ENCODE measurements around the gene STXBP5.

The STXBP5 gene

GRCh38 chr6:147156799-147157382, 47.3 kb upstream of the STXBP5 start:
- Histone ChIP-seq H3K79me2 (ENCODE audit: control insufficient read depth, low read length) (no peaks in the 10 kb centered on the region), H3K4me2 (ENCODE audit: low read length) (no peak overlapping the region), H3K27me3 (ENCODE audit: control insufficient read depth, low read length) (peaks cover 4% of the 10 kb centered on the region; the same call in 1 of the 2 replicates), H4K20me1 (ENCODE audit: control insufficient read depth, insufficient read depth, low read depth, low read length) (no peaks in the 10 kb centered on the region), H3K36me3 (ENCODE audit: control insufficient read depth, low read length) (no peaks in the 10 kb centered on the region), H3K27ac (ENCODE audit: low read depth, low read length) (no peak overlapping the region), H3K4me3 (ENCODE audit: low read length) (no peak overlapping the region), H3F3A (ENCODE audit: control insufficient read depth, insufficient read depth) (no peaks in the 10 kb centered on the region), H3K9me2 (replicated peaks; ENCODE audit: control insufficient read depth, low read length) (no peaks in the 10 kb centered on the region), H3K9me3 (ENCODE audit: control insufficient read depth, insufficient read depth, low read length) (no peaks in the 10 kb centered on the region), H3K4me1 (ENCODE audit: control insufficient read depth, low read length) (no peaks in the 10 kb centered on the region)
- TF ChIP-seq CTCF (IDR thresholded peaks at IDR 0.05; ENCODE audit: low read depth, low read length, poor library complexity, severe bottlenecking): no peak
- TF ChIP-seq EZH2phosphoT487 (IDR thresholded peaks at IDR 0.05; ENCODE audit: borderline replicate concordance, low read length): no peak

DNA sequence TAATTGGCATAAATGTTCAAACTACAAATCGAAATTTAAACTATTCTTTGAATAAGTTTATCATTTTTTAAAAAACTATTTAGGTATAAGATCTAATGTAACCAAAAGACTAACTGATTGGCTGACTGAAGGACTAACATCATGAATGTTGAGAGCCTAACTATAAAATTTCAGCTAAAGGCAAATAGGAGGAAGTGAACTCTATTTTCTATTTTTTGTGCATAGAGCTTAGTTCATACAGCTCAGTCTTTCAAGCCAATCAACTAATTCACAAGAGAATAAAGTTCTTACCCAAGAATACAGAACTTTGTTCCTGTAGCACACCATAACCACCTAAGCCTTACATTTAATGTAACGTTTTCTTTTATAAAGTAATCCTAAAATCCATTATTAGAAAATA, 46.3 kb upstream of the STXBP5 start:
- no peaks in the 10 kb centered on the region for H4K20me1 ChIP-seq (ENCODE audit: control insufficient read depth, insufficient read depth, low read depth, low read length)
- peaks cover 4% of the 10 kb centered on the region; the same call in 1 of the 2 replicates for H3K27me3 ChIP-seq (ENCODE audit: control insufficient read depth, low read length)
- H3K4me3 ChIP-seq (ENCODE audit: low read length): no peak overlapping the region
- H3K27ac ChIP-seq (ENCODE audit: low read depth, low read length): no peak overlapping the region
- H3K9me3 ChIP-seq (ENCODE audit: control insufficient read depth, insufficient read depth, low read length): no peaks in the 10 kb centered on the region
- no peaks in the 10 kb centered on the region for H3K36me3 ChIP-seq (ENCODE audit: control insufficient read depth, low read length)
- no peak overlapping the region for H3K4me2 ChIP-seq (ENCODE audit: low read length)
- no peaks in the 10 kb centered on the region for H3K79me2 ChIP-seq (ENCODE audit: control insufficient read depth, low read length)
- H3K4me1 ChIP-seq (ENCODE audit: control insufficient read depth, low read length): no peaks in the 10 kb centered on the region
- H3F3A ChIP-seq (ENCODE audit: control insufficient read depth, insufficient read depth): no peaks in the 10 kb centered on the region
- no peaks in the 10 kb centered on the region for H3K9me2 ChIP-seq (replicated peaks; ENCODE audit: control insufficient read depth, low read length)
- no peak for TF ChIP-seq EZH2phosphoT487 (IDR thresholded peaks at IDR 0.05; ENCODE audit: borderline replicate concordance, low read length)
- TF ChIP-seq CTCF (IDR thresholded peaks at IDR 0.05; ENCODE audit: low read depth, low read length, poor library complexity, severe bottlenecking): no peak

GRCh38 chr6:147158881-147159280, 45.3 kb upstream of the STXBP5 start:
- no peak overlapping the region for H3K4me3 ChIP-seq (ENCODE audit: low read length)
- H3K36me3 ChIP-seq (ENCODE audit: control insufficient read depth, low read length): no peaks in the 10 kb centered on the region
- H3F3A ChIP-seq (ENCODE audit: control insufficient read depth, insufficient read depth): no peaks in the 10 kb centered on the region
- peaks cover 4% of the 10 kb centered on the region; the same call in 1 of the 2 replicates for H3K27me3 ChIP-seq (ENCODE audit: control insufficient read depth, low read length)
- H3K4me1 ChIP-seq (ENCODE audit: control insufficient read depth, low read length): no peaks in the 10 kb centered on the region
- H4K20me1 ChIP-seq (ENCODE audit: control insufficient read depth, insufficient read depth, low read depth, low read length): no peaks in the 10 kb centered on the region
- H3K27ac ChIP-seq (ENCODE audit: low read depth, low read length): no peak overlapping the region
- TF ChIP-seq CTCF (IDR thresholded peaks at IDR 0.05; ENCODE audit: low read depth, low read length, poor library complexity, severe bottlenecking) (no peak), EZH2phosphoT487 (IDR thresholded peaks at IDR 0.05; ENCODE audit: borderline replicate concordance, low read length) (no peak)
- H3K9me3 ChIP-seq (ENCODE audit: control insufficient read depth, insufficient read depth, low read length): no peaks in the 10 kb centered on the region
- H3K9me2 ChIP-seq (replicated peaks; ENCODE audit: control insufficient read depth, low read length): no peaks in the 10 kb centered on the region
- no peaks in the 10 kb centered on the region for H3K79me2 ChIP-seq (ENCODE audit: control insufficient read depth, low read length)
- no peak overlapping the region for H3K4me2 ChIP-seq (ENCODE audit: low read length)

Data from DOHH2 (cell line).